Measurements from ENCODE around the gene RSPO3. TPM values are rescaled to one million over a fixed set of nuclear protein-coding genes. Genes with fewer than 3 reads are reported as not detected.

RSPO3 gene
- polyA plus RNA-seq, 1 of the 3 experiments (the other 2 are of a cell fraction): not detected

GRCh38 chr6:127114214-127114760 lies 4.2 kb upstream of the RSPO3 start:
- Histone ChIP-seq H4K20me1 (ENCODE audit: insufficient read depth) (no peaks in the 10 kb centered on the region), H3K4me1 (ENCODE audit: control insufficient read depth in 1 of 2, insufficient read depth in 2 of 2, low read depth in 1 of 2, low read length in 1 of 2) (no peaks in the 10 kb centered on the region; a peak in 1 of 4 replicates), H3K27me3 (ENCODE audit: insufficient read depth) (peaks cover 28% of the 10 kb centered on the region), H3K9me3 (no peaks in the 10 kb centered on the region), H3K4me2 (no peak overlapping the region), H3K9me2 (no peaks in the 10 kb centered on the region), H3K79me2 (ENCODE audit: insufficient read depth) (no peaks in the 10 kb centered on the region), H2AFZ (ENCODE audit: low read depth) (no peak overlapping the region), H3K4me3 (ENCODE audit: low read depth in 2 of 2, low read length in 1 of 2) (no peak overlapping the region), H3K9ac (no peak overlapping the region), H3K36me3 (replicated peaks in 1 of 2; ENCODE audit: control insufficient read depth in 1 of 2, insufficient read depth in 2 of 2, low read length in 1 of 2) (no peaks in the 10 kb centered on the region), H3K27ac (ENCODE audit: low read depth in 2 of 2, low read length in 1 of 2) (no peak overlapping the region), H3F3A (replicated peaks; ENCODE audit: insufficient read depth) (no peaks in the 10 kb centered on the region)
- ChIA-PET POLR2A (no interaction called here), CTCF (no interaction called here)
- no peak for DNase-seq
- no peak for TF ChIP-seq POLR2AphosphoS5 (IDR thresholded peaks at IDR 0.05; ENCODE audit: low read depth, low read length)
- TF ChIP-seq, protein P1, sequence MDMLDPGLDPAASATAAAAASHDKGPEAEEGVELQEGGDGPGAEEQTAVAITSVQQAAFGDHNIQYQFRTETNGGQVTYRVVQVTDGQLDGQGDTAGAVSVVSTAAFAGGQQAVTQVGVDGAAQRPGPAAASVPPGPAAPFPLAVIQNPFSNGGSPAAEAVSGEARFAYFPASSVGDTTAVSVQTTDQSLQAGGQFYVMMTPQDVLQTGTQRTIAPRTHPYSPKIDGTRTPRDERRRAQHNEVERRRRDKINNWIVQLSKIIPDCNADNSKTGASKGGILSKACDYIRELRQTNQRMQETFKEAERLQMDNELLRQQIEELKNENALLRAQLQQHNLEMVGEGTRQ (IDR thresholded peaks at IDR 0.05; ENCODE audit: borderline replicate concordance, low read depth, low read length): no peak
- TF ChIP-seq, protein P2, sequence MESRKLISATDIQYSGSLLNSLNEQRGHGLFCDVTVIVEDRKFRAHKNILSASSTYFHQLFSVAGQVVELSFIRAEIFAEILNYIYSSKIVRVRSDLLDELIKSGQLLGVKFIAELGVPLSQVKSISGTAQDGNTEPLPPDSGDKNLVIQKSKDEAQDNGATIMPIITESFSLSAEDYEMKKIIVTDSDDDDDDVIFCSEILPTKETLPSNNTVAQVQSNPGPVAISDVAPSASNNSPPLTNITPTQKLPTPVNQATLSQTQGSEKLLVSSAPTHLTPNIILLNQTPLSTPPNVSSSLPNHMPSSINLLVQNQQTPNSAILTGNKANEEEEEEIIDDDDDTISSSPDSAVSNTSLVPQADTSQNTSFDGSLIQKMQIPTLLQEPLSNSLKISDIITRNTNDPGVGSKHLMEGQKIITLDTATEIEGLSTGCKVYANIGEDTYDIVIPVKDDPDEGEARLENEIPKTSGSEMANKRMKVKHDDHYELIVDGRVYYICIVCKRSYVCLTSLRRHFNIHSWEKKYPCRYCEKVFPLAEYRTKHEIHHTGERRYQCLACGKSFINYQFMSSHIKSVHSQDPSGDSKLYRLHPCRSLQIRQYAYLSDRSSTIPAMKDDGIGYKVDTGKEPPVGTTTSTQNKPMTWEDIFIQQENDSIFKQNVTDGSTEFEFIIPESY (IDR thresholded peaks at IDR 0.05; ENCODE audit: borderline replicate concordance, low read depth): no peak
- no peak for TF ChIP-seq USF1 (IDR thresholded peaks at IDR 0.05; ENCODE audit: borderline replicate concordance, low read depth)
- 0% methylated on average over 1 of the region's 1 CpG for WGBS (ENCODE audit: low lambda C conversion rate)

DNA sequence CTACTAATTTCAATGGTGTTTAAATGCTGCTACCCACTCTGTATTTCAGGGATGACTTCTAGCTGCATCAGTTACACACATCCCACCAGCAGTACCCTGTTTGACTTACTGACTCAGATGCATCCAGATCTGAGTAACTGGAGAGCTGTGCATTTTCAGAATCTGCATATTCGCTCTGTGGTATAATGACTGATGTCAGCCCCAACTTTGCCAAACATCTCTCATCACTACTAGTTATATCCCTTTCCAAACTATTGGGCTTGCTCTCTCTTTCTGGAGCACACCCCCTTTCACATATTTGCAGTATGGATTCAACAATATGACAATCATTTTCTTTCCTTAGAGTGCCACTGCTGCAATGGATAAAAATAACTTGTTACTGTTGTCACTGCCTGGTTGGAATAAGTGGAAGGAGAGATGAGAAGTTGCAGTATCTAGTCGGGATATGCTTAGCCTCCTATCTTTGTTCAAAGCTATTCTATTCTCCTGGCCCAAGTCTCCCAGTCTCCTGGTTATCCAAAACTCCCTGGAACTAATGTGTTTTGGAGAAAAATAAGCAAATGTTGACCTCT lies 3.3 kb upstream of the RSPO3 start:
- POLR2A ChIA-PET: no interaction called here
- WGBS (ENCODE audit: low lambda C conversion rate): 2% methylated on average over 2 of the region's 2 CpGs
- Histone ChIP-seq H3K9me3 (no peaks in the 10 kb centered on the region), H3K36me3 (replicated peaks in 1 of 2; ENCODE audit: control insufficient read depth in 1 of 2, insufficient read depth in 2 of 2, low read length in 1 of 2) (no peaks in the 10 kb centered on the region), H3K4me1 (ENCODE audit: control insufficient read depth in 1 of 2, insufficient read depth in 2 of 2, low read depth in 1 of 2, low read length in 1 of 2) (no peaks in the 10 kb centered on the region; a peak in 1 of 4 replicates), H3K79me2 (ENCODE audit: insufficient read depth) (no peaks in the 10 kb centered on the region), H3K9ac (no peak overlapping the region), H3K4me3 (ENCODE audit: low read depth in 2 of 2, low read length in 1 of 2) (no peak overlapping the region), H3K27me3 (ENCODE audit: insufficient read depth) (peaks cover 37% of the 10 kb centered on the region), H2AFZ (ENCODE audit: low read depth) (no peak overlapping the region), H3K4me2 (no peak overlapping the region), H4K20me1 (ENCODE audit: insufficient read depth) (no peaks in the 10 kb centered on the region), H3K27ac (ENCODE audit: low read depth in 2 of 2, low read length in 1 of 2) (no peak overlapping the region), H3F3A (replicated peaks; ENCODE audit: insufficient read depth) (no peaks in the 10 kb centered on the region), H3K9me2 (no peaks in the 10 kb centered on the region)
- TF ChIP-seq POLR2AphosphoS5 (IDR thresholded peaks at IDR 0.05; ENCODE audit: low read depth, low read length): no peak
- no peak for TF ChIP-seq TCF12 (IDR thresholded peaks at IDR 0.05)
- no peak for TF ChIP-seq ELF1 (IDR thresholded peaks at IDR 0.05)
- TF ChIP-seq RXRA (IDR thresholded peaks at IDR 0.05; ENCODE audit: borderline replicate concordance, low read depth): no peak
- no peak for TF ChIP-seq JUND (IDR thresholded peaks at IDR 0.05)
- no peak for TF ChIP-seq MEF2A (IDR thresholded peaks at IDR 0.05; ENCODE audit: borderline replicate concordance, low read depth)
- TF ChIP-seq NFIC (IDR thresholded peaks at IDR 0.05; ENCODE audit: borderline replicate concordance): no peak
- TF ChIP-seq RAD21 (IDR thresholded peaks at IDR 0.05; ENCODE audit: low read length): no peak
- no peak for DNase-seq
- CTCF ChIA-PET: interaction anchor here (1.2 kb wide), 2 partner anchors 312 to 1119 kb away, joined by 3 to 5 read pairs; no protein-coding TSS in a partner anchor
